Thymus (tissue), 11 donors: ENCODE data around the gene ADAMTS17. TPM values are rescaled to one million over a fixed set of nuclear protein-coding genes. Genes with fewer than 3 reads are reported as not detected.

Source experiments
- DNase-seq, 9 donors: peaks; one replicate each; pipeline ENCODE4 v3.0.0-alpha.2; 2013; ENCODE audit warnings: low spot score in 9 of 9, low read depth in 6 of 9, missing footprints in 1 of 9
- H3K27ac ChIP-seq, 2 donors: one replicate each; pipeline ENCODE4 v1.5.1; 2013; ENCODE audit warnings: control low read depth in 1 of 2, low read depth in 1 of 2, low read length in 1 of 2, mild to moderate bottlenecking in 1 of 2, moderate library complexity in 1 of 2
- H3K27me3 ChIP-seq, 2 donors: one replicate each; pipeline ENCODE4 v1.5.1; 2013; ENCODE audit warnings: low read length in 1 of 2; ENCODE audit not compliant: control insufficient read depth in 2 of 2, insufficient read depth in 1 of 2
- H3K36me3 ChIP-seq, 2 donors: one replicate each; pipeline ENCODE4 v1.5.1; 2013; ENCODE audit warnings: low read length in 1 of 2, mild to moderate bottlenecking in 1 of 2, moderate library complexity in 1 of 2; ENCODE audit not compliant: control insufficient read depth in 2 of 2, insufficient read depth in 2 of 2
- H3K4me1 ChIP-seq, 2 donors: one replicate each; pipeline ENCODE4 v1.5.1; 2013; ENCODE audit warnings: low read length in 2 of 2; ENCODE audit not compliant: control insufficient read depth in 2 of 2, insufficient read depth in 2 of 2
- H3K4me3 ChIP-seq, 2 donors: one replicate each; pipeline ENCODE4 v1.5.1; 2013; ENCODE audit warnings: low read length in 2 of 2, control low read depth in 1 of 2, mild to moderate bottlenecking in 1 of 2
- H3K9me3 ChIP-seq, 2 donors: one replicate each; pipeline ENCODE4 v1.5.1; 2013; ENCODE audit warnings: low read length in 1 of 2, mild to moderate bottlenecking in 1 of 2; ENCODE audit not compliant: control insufficient read depth in 2 of 2, insufficient read depth in 1 of 2
- WGBS: extraction: QIAGEN DNeasy Blood & Tissue Kit; methylation state at CpG from one replicate; pipeline ENCODE4 v1.1.7; 2013; 5-methylcytosine and 5-hydroxymethylcytosine counted together
- polyA plus RNA-seq: library from polyadenylated mRNA; stranded (reverse); fragments of 200-250 nt; gene quantifications from one replicate; pipeline ENCODE4 v1.2.3, GENCODE V29; 2013
- total RNA-seq: library from RNA; stranded (reverse); fragments of 120-200 nt; gene quantifications from one replicate; pipeline ENCODE4 v1.2.4, GENCODE V29; 2013
- donor health status: healthy.

The ADAMTS17 gene
- total and polyA plus RNA-seq, 2 donors, result 5.6 to 10.4 TPM

- Histone ChIP-seq H3K27me3 (no peaks in the 10 kb centered on the region), H3K36me3 (peaks cover 0 to 8% of the 10 kb centered on the region in 2 donors), H3K27ac (no peak overlapping the region), H3K4me3 (no peak overlapping the region), H3K4me1 (no peaks in the 10 kb centered on the region), H3K9me3 (peaks cover 1 to 5% of the 10 kb centered on the region in 2 donors)
- WGBS, result 82% methylated on average over 14 of the region's 14 CpGs
- no peak for DNase-seq
Observed at GRCh38 chr15:100278596-100279380, 63.0 kb downstream of the ADAMTS17 start.

- Histone ChIP-seq H3K4me1 (no peaks in the 10 kb centered on the region), H3K36me3 (peaks cover 0 to 8% of the 10 kb centered on the region in 2 donors), H3K27me3 (no peaks in the 10 kb centered on the region), H3K27ac (no peak overlapping the region), H3K4me3 (no peak overlapping the region), H3K9me3 (peaks cover 1 to 5% of the 10 kb centered on the region in 2 donors)
- no peak for DNase-seq
- 85% methylated on average over 17 of the region's 17 CpGs for WGBS
Observed at GRCh38 chr15:100277087-100277855, 64.5 kb downstream of the ADAMTS17 start.

- H3K4me3 ChIP-seq, result no peak overlapping the region
- 53% methylated on average over 8 of the region's 8 CpGs for WGBS
- no peak for DNase-seq
- H3K4me1 ChIP-seq, result no peaks in the 10 kb centered on the region
- no peak overlapping the region for H3K27ac ChIP-seq
- H3K9me3 ChIP-seq, result peaks cover 1 to 5% of the 10 kb centered on the region in 2 donors
- H3K36me3 ChIP-seq, result peaks cover 0 to 8% of the 10 kb centered on the region in 2 donors
- no peaks in the 10 kb centered on the region for H3K27me3 ChIP-seq
Observed at GRCh38 chr15:100276506-100276905, 65.3 kb downstream of the ADAMTS17 start.

- H3K9me3 ChIP-seq, result peaks cover 0 to 1% of the 10 kb centered on the region in 2 donors
- H3K4me1 ChIP-seq, result no peaks in the 10 kb centered on the region
Observed at GRCh38 chr15:100275641-100276040, 66.1 kb downstream of the ADAMTS17 start.

DNA sequence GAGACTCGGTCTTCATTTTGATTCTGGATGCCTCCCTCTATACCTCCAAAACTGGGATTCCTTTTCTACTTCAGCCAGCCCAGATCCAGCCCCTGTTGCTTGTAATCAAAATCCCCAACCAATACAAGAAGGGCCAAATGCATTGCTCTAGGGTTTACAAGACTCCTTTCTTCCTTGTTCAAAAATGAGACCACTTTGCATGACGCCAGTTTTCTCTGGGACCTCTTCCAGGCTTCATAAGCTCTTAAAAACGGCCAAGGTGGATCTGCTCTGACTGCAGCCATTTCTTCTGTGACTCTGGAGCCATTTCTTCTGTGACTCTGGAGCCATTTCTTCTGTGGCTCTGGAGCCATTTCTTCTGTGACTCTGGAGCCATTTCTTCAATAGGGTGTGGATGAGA, 71.9 kb downstream of the ADAMTS17 start:
- 89% methylated on average over 3 of the region's 3 CpGs for WGBS

More at GRCh38 chr15:100275641-100276040, 66.1 kb downstream of the ADAMTS17 start:
- H3K27me3 ChIP-seq, result no peaks in the 10 kb centered on the region
- H3K27ac ChIP-seq, result no peak overlapping the region
- no peak for DNase-seq
- no peak overlapping the region for H3K4me3 ChIP-seq
- H3K36me3 ChIP-seq, result peaks cover 0 to 8% of the 10 kb centered on the region in 2 donors
- 95% methylated on average over 6 of the region's 6 CpGs for WGBS

GRCh38 chr15:100266166-100266565, 75.6 kb downstream of the ADAMTS17 start:
- H3K4me3 ChIP-seq, result no peak overlapping the region

More for the DNA sequence above, 71.9 kb downstream of the ADAMTS17 start:
- no peaks in the 10 kb centered on the region for H3K4me1 ChIP-seq
- no peak overlapping the region for H3K27ac ChIP-seq
- H3K4me3 ChIP-seq, result no peak overlapping the region
- peaks cover 0 to 5% of the 10 kb centered on the region in 2 donors for H3K36me3 ChIP-seq
- H3K27me3 ChIP-seq, result no peaks in the 10 kb centered on the region
- H3K9me3 ChIP-seq, result no peaks in the 10 kb centered on the region
- DNase-seq, result no peak

DNA sequence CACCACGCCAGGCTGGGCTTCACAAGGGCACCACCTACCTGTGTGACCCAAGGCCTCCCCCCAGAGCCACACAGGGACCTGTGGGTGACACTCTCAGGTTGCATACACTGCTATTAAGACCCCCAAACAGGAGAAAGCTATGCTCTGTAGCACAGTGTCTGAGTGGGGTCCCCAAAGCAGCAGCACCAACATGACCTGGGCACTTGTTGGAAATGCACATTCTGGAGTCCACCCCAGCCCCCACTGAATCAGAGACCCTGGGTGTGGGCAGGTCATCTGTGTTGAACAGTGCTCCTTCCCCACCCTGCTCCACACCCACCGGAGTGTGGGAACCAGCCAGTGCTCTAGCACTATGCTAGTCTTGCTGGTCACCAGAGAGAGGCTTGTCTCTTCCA, 76.1 kb downstream of the ADAMTS17 start:
- 91% methylated on average over 2 of the region's 2 CpGs for WGBS

More at GRCh38 chr15:100266166-100266565, 75.6 kb downstream of the ADAMTS17 start:
- 79% methylated on average over 10 of the region's 10 CpGs for WGBS
- Histone ChIP-seq H3K27me3 (no peaks in the 10 kb centered on the region), H3K36me3 (peaks cover 0 to 9% of the 10 kb centered on the region in 2 donors), H3K9me3 (no peaks in the 10 kb centered on the region), H3K4me1 (no peaks in the 10 kb centered on the region), H3K27ac (no peak overlapping the region)
- DNase-seq, result no peak

GRCh38 chr15:100264994-100265640, 76.7 kb downstream of the ADAMTS17 start:
- WGBS, result 88% methylated on average over 21 of the region's 21 CpGs
- peaks cover 0 to 11% of the 10 kb centered on the region in 2 donors for H3K36me3 ChIP-seq
- no peaks in the 10 kb centered on the region for H3K27me3 ChIP-seq
- no peak for DNase-seq
- H3K4me1 ChIP-seq, result no peaks in the 10 kb centered on the region
- no peak overlapping the region for H3K27ac ChIP-seq
- no peak overlapping the region for H3K4me3 ChIP-seq
- H3K9me3 ChIP-seq, result peaks cover 0 to 1% of the 10 kb centered on the region in 2 donors

More for the DNA sequence above, 76.1 kb downstream of the ADAMTS17 start:
- Histone ChIP-seq H3K36me3 (peaks cover 0 to 11% of the 10 kb centered on the region in 2 donors), H3K27ac (no peak overlapping the region), H3K27me3 (no peaks in the 10 kb centered on the region), H3K4me1 (no peaks in the 10 kb centered on the region), H3K9me3 (peaks cover 0 to 1% of the 10 kb centered on the region in 2 donors), H3K4me3 (no peak overlapping the region)
- DNase-seq, result no peak
